22Rv1 (cell line): ENCODE results near the gene CAMTA1.

Experiments used
- ZFX ChIP-seq: fragments of 450-650 bp; IDR thresholded peaks from 2 replicates; pipeline ENCODE4 v1.6.1; 2017; ENCODE audit warnings: antibody characterized with exemption, borderline replicate concordance
- TF ChIP-seq, protein P1 (sequence below): fragments of 450-650 bp; IDR thresholded peaks from 2 replicates; pipeline ENCODE4 v1.5.1; 2017; ENCODE audit warnings: mild to moderate bottlenecking

DNA sequence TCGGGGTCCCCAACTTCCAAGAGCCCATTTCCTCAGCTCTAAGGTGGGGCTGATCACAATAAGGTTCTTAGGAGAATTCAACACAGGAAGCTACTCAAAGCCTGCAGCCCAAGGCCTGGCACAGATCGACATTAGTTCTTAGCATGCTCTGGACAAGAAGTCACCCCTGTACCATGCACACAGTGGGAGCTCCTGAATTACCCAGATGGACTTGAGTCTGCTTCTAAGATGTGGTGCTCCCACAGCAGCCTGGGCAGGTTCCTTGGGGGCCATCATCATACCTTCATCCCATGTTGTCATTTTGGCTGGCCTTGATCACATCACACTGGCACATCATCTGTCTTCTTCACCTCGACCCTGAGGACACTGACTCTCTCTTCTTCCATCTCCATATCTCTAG lies 832.6 kb downstream of the CAMTA1 start:
- TF ChIP-seq, protein P1, sequence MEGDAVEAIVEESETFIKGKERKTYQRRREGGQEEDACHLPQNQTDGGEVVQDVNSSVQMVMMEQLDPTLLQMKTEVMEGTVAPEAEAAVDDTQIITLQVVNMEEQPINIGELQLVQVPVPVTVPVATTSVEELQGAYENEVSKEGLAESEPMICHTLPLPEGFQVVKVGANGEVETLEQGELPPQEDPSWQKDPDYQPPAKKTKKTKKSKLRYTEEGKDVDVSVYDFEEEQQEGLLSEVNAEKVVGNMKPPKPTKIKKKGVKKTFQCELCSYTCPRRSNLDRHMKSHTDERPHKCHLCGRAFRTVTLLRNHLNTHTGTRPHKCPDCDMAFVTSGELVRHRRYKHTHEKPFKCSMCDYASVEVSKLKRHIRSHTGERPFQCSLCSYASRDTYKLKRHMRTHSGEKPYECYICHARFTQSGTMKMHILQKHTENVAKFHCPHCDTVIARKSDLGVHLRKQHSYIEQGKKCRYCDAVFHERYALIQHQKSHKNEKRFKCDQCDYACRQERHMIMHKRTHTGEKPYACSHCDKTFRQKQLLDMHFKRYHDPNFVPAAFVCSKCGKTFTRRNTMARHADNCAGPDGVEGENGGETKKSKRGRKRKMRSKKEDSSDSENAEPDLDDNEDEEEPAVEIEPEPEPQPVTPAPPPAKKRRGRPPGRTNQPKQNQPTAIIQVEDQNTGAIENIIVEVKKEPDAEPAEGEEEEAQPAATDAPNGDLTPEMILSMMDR: no peak
- TF ChIP-seq ZFX: no peak
